GM12878 (cell line): ENCODE results near the gene GNGT2. TPM values are rescaled to one million over a fixed set of nuclear protein-coding genes. Genes with fewer than 3 reads are reported as not detected.

Experiments used
- CHD2 ChIP-seq: IDR thresholded peaks from 2 replicates; pipeline ENCODE4 v1.6.1; 2011; ENCODE audit warnings: low read depth, low read length, improper control_type of control experiment, borderline replicate concordance
- CHD4 ChIP-seq: fragments of 200-600 bp; sonication (generic); IDR thresholded peaks from 2 replicates; pipeline ENCODE4 v1.6.1; 2016; ENCODE audit warnings: mild to moderate bottlenecking
- EGR1 ChIP-seq, 2 experiments: IDR thresholded peaks; 1 replicate in 1 of 2; 2 replicates in 1 of 2; pipeline ENCODE4 v1.6.1; 2011 to 2012; ENCODE audit warnings: low read depth in 2 of 2, low read length in 2 of 2, borderline replicate concordance in 1 of 2, mild to moderate bottlenecking in 1 of 2, moderate library complexity in 1 of 2
- HDAC6 ChIP-seq: fragments of 200-600 bp; sonication (generic); IDR thresholded peaks from one replicate; pipeline ENCODE4 v1.8.0; 2017; ENCODE audit warnings: antibody characterized with exemption; ENCODE audit not compliant: unreplicated experiment
- MLLT1 ChIP-seq: fragments of 450-650 bp; IDR thresholded peaks from 2 replicates; pipeline ENCODE4 v1.6.1; 2016; ENCODE audit warnings: mild to moderate bottlenecking
- MTA3 ChIP-seq: IDR thresholded peaks from 2 replicates; pipeline ENCODE4 v1.6.1; 2012; ENCODE audit warnings: low read length, inconsistent platforms, borderline replicate concordance
- MYB ChIP-seq: fragments of 150-350 bp; IDR thresholded peaks from 2 replicates; pipeline ENCODE4 v1.6.1; 2014; ENCODE audit warnings: mild to moderate bottlenecking, low read depth, low read length, borderline replicate concordance
- NFIC ChIP-seq: IDR thresholded peaks from 2 replicates; pipeline ENCODE4 v1.6.1; 2012; ENCODE audit warnings: low read depth, mild to moderate bottlenecking, inconsistent platforms, low read length, moderate library complexity
- NR2C2 ChIP-seq: IDR thresholded peaks from 2 replicates; pipeline ENCODE4 v1.6.1; 2011; ENCODE audit warnings: borderline replicate concordance, low read depth; ENCODE audit not compliant: control insufficient read depth, insufficient read length
- POU2F2 ChIP-seq: IDR thresholded peaks from 3 replicates; pipeline ENCODE4 v1.6.1; 2011; ENCODE audit warnings: low read depth, mild to moderate bottlenecking, low read length, borderline replicate concordance
- RAD21 ChIP-seq: IDR thresholded peaks from 2 replicates; pipeline ENCODE4 v1.6.1; 2011; ENCODE audit warnings: mild to moderate bottlenecking, low read depth, low read length, moderate library complexity; ENCODE audit not compliant: insufficient read depth
- STAT3 ChIP-seq: IDR thresholded peaks from 2 replicates; pipeline ENCODE4 v1.6.1; 2011; ENCODE audit warnings: low read depth, low read length, improper control_type of control experiment
- TAF1 ChIP-seq: IDR thresholded peaks from 2 replicates; pipeline ENCODE4 v1.6.1; 2011; ENCODE audit warnings: mild to moderate bottlenecking, low read depth, low read length, borderline replicate concordance
- TARDBP ChIP-seq: IDR thresholded peaks from 2 replicates; pipeline ENCODE4 v1.6.1; 2016; ENCODE audit warnings: borderline replicate concordance
- ZBTB4 ChIP-seq: fragments of 450-650 bp; formaldehyde crosslinking; IDR thresholded peaks from 2 replicates; pipeline ENCODE4 v1.4.0; 2022; ENCODE audit warnings: mild to moderate bottlenecking, moderate library complexity
- ZNF217 ChIP-seq: fragments of 450-650 bp; IDR thresholded peaks from 2 replicates; pipeline ENCODE4 v1.6.1; 2017; ENCODE audit warnings: antibody characterized with exemption, mild to moderate bottlenecking
- ZNF24 ChIP-seq: fragments of 450-650 bp; IDR thresholded peaks from 2 replicates; pipeline ENCODE4 v1.6.1; 2017; ENCODE audit warnings: antibody characterized with exemption, mild to moderate bottlenecking
- polyA plus RNA-seq, 11 experiments: library from polyadenylated mRNA; depleted of rRNA in 4 of 11; unstranded in 6 of 11; stranded (reverse) in 5 of 11; fragments of >200 nt; fragmentation: Nextera tagmentation in 4 of 11; fragmentation: Illumina TruSeq in 1 of 11; extraction: Ambion mirVana in 4 of 11; extraction: Trizol in 1 of 11; gene quantifications; 1 replicate in 1 of 11; 2 replicates in 10 of 11; pipeline versions ENCODE4 v1.2.1 to v1.2.3, GENCODE V29; 2011 to 2016; ENCODE audit warnings: inconsistent platforms in 2 of 11, missing spikeins in 2 of 11, low read depth in 1 of 11
- total RNA-seq, 4 experiments: library from RNA; depleted of rRNA in 3 of 4; stranded (reverse); fragments of >200 nt in 3 of 4; fragmentation: Illumina TruSeq in 1 of 4; extraction: Trizol in 1 of 4; gene quantifications; 2 replicates each; pipeline versions ENCODE4 v1.2.1 to v1.2.3, GENCODE V29; 2013 to 2021
- TF ChIP-seq, protein P1 (sequence below): IDR thresholded peaks from 2 replicates; pipeline ENCODE4 v1.6.1; 2012; ENCODE audit warnings: low read length, inconsistent platforms
- TF ChIP-seq, protein P2 (sequence below): fragments of 450-650 bp; IDR thresholded peaks from 2 replicates; pipeline ENCODE4 v1.6.1; 2016; ENCODE audit warnings: mild to moderate bottlenecking, moderate library complexity, borderline replicate concordance

GNGT2 gene
- total and polyA plus RNA-seq, 10 of the 15 experiments (the other 5 are each of a cell fraction or from before 2014, with no cell fraction given), result 15.3 to 60.4 (median 32.0) TPM

GRCh38 chr17:49217651-49218413 is 7.5 kb upstream of the GNGT2 start (continued):
- TF ChIP-seq MLLT1, result no peak; the same call in none of the 2 replicates
- no peak for TF ChIP-seq MYB
- TF ChIP-seq ZNF24, result peak; percentile 21; the same call in 1 of the 2 replicates
- TF ChIP-seq, protein P1, sequence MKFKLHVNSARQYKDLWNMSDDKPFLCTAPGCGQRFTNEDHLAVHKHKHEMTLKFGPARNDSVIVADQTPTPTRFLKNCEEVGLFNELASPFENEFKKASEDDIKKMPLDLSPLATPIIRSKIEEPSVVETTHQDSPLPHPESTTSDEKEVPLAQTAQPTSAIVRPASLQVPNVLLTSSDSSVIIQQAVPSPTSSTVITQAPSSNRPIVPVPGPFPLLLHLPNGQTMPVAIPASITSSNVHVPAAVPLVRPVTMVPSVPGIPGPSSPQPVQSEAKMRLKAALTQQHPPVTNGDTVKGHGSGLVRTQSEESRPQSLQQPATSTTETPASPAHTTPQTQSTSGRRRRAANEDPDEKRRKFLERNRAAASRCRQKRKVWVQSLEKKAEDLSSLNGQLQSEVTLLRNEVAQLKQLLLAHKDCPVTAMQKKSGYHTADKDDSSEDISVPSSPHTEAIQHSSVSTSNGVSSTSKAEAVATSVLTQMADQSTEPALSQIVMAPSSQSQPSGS, result peak; percentile 96
- peak; percentile 94 for TF ChIP-seq CHD2
- TF ChIP-seq HDAC6, result no peak
- no peak; the same call in 1 of the 2 replicates for TF ChIP-seq MTA3
- no peak for TF ChIP-seq ZBTB4 (CRISPR knock-in tag)
- TF ChIP-seq ZNF217, result no peak
- TF ChIP-seq POU2F2, result peak; percentile 82; the same call in 1 of the 3 replicates
- TF ChIP-seq STAT3, result 0 out of 2 replicates have a peak, but pooled peaks have one; percentile 52
- TF ChIP-seq NR2C2, result no peak
- TF ChIP-seq, protein P2, sequence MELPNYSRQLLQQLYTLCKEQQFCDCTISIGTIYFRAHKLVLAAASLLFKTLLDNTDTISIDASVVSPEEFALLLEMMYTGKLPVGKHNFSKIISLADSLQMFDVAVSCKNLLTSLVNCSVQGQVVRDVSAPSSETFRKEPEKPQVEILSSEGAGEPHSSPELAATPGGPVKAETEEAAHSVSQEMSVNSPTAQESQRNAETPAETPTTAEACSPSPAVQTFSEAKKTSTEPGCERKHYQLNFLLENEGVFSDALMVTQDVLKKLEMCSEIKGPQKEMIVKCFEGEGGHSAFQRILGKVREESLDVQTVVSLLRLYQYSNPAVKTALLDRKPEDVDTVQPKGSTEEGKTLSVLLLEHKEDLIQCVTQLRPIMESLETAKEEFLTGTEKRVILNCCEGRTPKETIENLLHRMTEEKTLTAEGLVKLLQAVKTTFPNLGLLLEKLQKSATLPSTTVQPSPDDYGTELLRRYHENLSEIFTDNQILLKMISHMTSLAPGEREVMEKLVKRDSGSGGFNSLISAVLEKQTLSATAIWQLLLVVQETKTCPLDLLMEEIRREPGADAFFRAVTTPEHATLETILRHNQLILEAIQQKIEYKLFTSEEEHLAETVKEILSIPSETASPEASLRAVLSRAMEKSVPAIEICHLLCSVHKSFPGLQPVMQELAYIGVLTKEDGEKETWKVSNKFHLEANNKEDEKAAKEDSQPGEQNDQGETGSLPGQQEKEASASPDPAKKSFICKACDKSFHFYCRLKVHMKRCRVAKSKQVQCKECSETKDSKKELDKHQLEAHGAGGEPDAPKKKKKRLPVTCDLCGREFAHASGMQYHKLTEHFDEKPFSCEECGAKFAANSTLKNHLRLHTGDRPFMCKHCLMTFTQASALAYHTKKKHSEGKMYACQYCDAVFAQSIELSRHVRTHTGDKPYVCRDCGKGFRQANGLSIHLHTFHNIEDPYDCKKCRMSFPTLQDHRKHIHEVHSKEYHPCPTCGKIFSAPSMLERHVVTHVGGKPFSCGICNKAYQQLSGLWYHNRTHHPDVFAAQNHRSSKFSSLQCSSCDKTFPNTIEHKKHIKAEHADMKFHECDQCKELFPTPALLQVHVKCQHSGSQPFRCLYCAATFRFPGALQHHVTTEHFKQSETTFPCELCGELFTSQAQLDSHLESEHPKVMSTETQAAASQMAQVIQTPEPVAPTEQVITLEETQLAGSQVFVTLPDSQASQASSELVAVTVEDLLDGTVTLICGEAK, result no peak
- no peak; the same call in 1 of the 2 replicates for TF ChIP-seq TAF1
- peak; percentile 35; the same call in 1 of the 2 replicates for TF ChIP-seq NFIC
- peak; percentile 23; the same call in 1 of the 2 replicates for TF ChIP-seq RAD21
- TF ChIP-seq TARDBP, result peak; percentile 80; the same call in 1 of the 2 replicates
- TF ChIP-seq EGR1 (IDR thresholded peaks at IDR 0.05; ENCODE audit: borderline replicate concordance in 1 of 2, low read depth in 2 of 2, low read length in 2 of 2), result peak in 1 of 2 experiments; percentile 52; a peak in 1 of 3 replicates
- no peak for TF ChIP-seq CHD4
